Measurements from ENCODE around the gene POLL.
A peak's percentile ranks its signal among the peaks of the same experiment; 100 is the strongest.

DNA sequence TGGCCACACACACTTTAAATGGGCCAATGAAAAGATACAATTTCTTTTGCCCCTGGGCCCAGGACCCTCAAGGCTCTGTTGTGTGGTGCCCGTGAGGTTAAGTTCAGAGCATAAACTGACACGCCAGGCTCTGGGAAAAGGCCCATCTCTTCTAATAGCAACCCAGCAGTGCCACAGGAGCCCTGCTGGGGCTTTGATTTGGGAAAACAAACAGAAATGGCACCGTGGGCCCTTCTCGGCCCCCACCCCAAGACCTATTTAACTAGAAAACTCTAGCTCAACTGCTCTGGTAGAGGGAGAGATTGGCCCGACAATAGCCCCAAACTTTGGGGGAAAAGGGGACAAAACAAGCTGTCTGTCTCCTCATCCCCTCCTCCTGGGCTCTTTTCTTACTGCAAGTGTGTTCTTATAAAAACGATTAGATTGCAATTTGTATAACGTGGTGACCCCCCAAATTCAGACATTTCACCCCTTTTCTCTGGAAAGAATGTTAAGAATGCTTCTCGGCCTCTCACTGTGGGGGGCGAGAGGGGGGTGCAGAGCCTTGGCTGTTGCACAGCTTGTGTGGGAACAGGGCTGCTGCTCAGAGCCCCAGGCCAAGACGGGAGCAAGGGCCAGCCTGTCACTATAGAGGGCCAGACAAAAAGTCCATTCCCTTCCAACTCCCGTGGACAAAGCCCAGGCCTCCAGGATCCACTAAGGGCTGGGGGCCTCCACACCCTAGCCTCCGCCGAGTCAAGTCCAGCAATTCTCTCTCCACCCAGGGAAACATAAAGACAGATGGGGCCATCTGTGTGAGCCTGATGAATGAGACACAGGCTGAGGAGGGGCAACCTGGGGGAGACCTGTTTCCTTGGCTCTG is 26.8 kb upstream of the POLL start:
- TF ChIP-seq, protein P1, sequence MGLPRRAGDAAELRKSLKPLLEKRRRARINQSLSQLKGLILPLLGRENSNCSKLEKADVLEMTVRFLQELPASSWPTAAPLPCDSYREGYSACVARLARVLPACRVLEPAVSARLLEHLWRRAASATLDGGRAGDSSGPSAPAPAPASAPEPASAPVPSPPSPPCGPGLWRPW (IDR thresholded peaks at IDR 0.05), result no peak
- TF ChIP-seq RFX5 (IDR thresholded peaks at IDR 0.05), result no peak
- TF ChIP-seq MAFK (IDR thresholded peaks at IDR 0.05; ENCODE audit: partially characterized antibody), result peak; percentile 51
